Thyroid gland (tissue), 4 donors: ENCODE data around the gene OBP2B.

Source experiments
- CTCF ChIP-seq, 6 experiments: fragments of 200-600 bp in 3 of 6; fragments of 450-650 bp in 3 of 6; sonication (generic) in 3 of 6; IDR thresholded peaks; one replicate each; pipeline ENCODE4 v1.5.1; 2016 to 2019; ENCODE audit warnings: antibody characterized with exemption in 6 of 6, mild to moderate bottlenecking in 2 of 6, inconsistent platforms in 1 of 6, moderate library complexity in 1 of 6
- POLR2A ChIP-seq, 2 donors: fragments of 450-650 bp; IDR thresholded peaks; one replicate each; pipeline ENCODE4 v1.6.1; 2017; ENCODE audit warnings: antibody characterized with exemption in 2 of 2, mild to moderate bottlenecking in 2 of 2, moderate library complexity in 1 of 2

GRCh38 chr9:133237035-133237731, 28.1 kb upstream of the OBP2B start:
- TF ChIP-seq CTCF (IDR thresholded peaks at IDR 0.05), result no peak
- TF ChIP-seq POLR2A (IDR thresholded peaks at IDR 0.05), result no peak
